PC-9 (cell line): ENCODE data around the gene YWHAG.
"Not testable (repeated sequence)": the region's sequence is repeated elsewhere in the genome, so short reads cannot be mapped to it uniquely, and the experiment has no call there.

Experiments used
- CTCF ChIP-seq: fragments of 200-600 bp; sonication (generic); conservative IDR thresholded peaks from 2 replicates; pipeline ENCODE4 v1.6.1; 2017; ENCODE audit warnings: mixed run types, antibody characterized with exemption, mild to moderate bottlenecking, moderate library complexity
- EZH2 ChIP-seq: fragments of 200-600 bp; sonication (generic); IDR thresholded peaks from 2 replicates; pipeline ENCODE4 v1.8.0; 2017; ENCODE audit warnings: antibody characterized with exemption, low read depth

GRCh38 chr7:76290847-76291350, 67.9 kb downstream of the YWHAG start:
- TF ChIP-seq CTCF, EZH2: not testable (repeated sequence)
